ENCODE measurements around the gene ACP5. TPM values are rescaled to one million over a fixed set of nuclear protein-coding genes. Genes with fewer than 3 reads are reported as not detected.

ACP5 gene
- total RNA-seq, 4 donors from 2014 or later = 24.4 to 133 (median 36.1) TPM

DNA sequence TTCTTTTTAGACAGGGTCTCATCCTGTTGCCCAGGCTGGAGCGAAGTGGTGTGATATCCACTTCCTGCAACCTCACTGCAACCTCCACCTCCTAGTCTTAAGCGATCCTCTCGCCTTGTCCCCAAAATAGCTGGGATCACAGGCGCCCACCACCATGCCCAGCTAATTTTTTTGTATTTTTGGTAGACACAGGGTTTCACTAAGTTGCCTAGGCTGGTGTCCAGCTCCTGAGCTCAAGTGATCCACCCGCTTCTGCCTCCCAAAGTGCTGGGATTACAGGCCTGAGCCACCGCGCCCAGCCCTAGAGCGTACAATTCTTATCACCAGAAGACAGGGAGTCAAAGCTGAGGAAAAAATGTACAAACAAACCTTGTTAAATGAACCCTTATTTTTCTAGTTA lies 13.9 kb downstream of the ACP5 start:
- ATAC-seq (ENCODE audit: low FRiP score) (no peak), DNase-seq (ENCODE audit: low spot score) (no peak)
- no peak for TF ChIP-seq CTCF (IDR thresholded peaks at IDR 0.05)

- peak; percentile 37 for ATAC-seq (ENCODE audit: low FRiP score)
- no peak for TF ChIP-seq CTCF (IDR thresholded peaks at IDR 0.05)
- no peak for DNase-seq (ENCODE audit: low spot score)
These were observed 16.9 kb downstream of the ACP5 start for GRCh38 chr19:11560404-11561051.

DNA sequence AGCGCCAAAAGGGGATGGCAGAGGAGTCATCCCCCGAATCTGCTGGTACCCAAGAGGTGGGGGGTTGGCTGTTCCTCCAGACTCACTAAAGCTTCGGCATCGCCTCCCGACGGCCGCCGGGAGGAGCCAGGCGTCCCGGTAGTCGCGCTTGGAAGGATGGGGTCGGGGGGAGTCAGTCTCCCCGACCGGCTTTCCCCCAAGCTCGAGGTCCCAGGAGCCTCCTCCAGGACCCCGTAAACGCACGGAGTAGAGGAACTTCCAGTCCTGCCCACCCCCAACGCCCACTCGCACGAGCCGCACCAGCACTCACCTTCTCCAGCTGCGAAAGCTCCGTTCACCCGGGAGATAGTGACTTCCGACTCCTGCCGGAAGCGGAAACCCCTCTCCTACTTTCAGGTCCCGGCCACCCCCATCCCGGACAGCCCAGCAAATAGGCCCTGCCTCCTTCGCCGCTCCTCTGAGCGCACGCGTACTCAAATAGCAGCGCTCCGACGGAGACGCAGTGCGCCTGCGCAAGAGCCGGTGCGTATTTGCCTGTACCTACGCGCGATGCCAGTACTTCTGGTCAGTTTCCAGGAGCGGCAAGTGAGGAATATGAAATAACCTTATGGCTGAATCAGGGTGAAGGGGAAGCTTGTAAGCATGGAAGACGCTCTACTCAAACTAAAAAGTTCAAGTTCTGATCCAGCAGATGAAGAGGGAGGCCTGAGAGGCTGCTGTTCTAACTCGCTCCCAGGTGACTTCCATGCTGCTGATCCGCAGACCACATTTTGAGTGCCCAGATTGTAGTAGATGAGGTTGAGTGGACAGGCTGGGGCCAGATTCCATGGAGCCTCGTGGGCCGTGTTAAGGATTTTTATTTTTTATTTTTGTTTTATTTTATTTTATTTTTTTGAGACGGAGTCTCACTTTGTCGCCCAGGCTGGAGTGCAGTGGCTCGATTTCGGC lies 18.3 kb downstream of the ACP5 start, which contains the start of gene ELOF1:
TSS of gene ELOF1 (minus strand) at position 350 of the 948 bp plus-strand sequence. CDS start 4,883 bp downstream, outside the sequence.
- DNase-seq (ENCODE audit: low spot score) (peak; percentile 83), ATAC-seq (ENCODE audit: low FRiP score) (peak; percentile 98)
- no peak for TF ChIP-seq CTCF (IDR thresholded peaks at IDR 0.05)

DNA sequence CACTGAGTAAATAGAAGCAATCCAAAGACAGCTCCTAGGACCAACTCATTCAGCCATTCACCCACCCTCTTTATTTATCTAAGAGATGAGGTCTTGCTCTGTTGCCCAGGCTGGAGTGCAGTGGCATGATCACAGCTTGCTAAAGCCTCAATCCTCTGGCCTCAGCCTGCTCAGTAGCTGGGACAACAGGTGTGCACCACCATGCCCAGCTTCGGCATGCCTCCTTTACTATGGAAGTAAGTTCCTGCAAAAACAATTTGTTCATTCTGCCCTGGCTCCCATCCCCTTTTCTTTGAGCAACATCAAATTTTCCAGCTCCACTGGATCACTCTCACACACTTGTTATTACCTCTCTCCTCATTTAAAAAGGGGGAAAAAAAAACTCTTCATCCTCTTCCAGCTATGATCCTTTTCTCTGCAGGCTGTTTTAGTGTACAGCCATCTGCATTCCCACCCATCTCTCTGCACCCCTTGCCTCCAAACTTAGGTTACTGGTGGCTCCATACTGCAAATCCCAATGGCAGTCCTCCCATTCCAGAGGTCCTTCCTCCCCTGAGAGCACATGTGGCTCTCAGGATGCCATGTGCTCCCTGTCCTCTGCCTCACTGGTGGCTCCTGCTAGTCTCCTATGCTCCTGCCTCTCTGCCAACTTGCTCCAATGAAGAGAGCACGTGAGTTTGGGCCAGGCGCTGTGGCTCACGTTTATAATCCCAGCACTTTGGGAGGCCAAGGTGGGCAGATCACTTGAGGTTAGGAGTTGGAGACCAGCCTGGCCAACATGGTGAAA lies 20.6 kb downstream of the ACP5 start:
- ATAC-seq (ENCODE audit: low FRiP score) (no peak), DNase-seq (ENCODE audit: low spot score) (no peak)
- no peak for TF ChIP-seq CTCF (IDR thresholded peaks at IDR 0.05)

GRCh38 chr19:11555246-11555645 lies 22.2 kb downstream of the ACP5 start:
- TF ChIP-seq CTCF (IDR thresholded peaks at IDR 0.05) = no peak
- no peak for ATAC-seq (ENCODE audit: low FRiP score)

DNA sequence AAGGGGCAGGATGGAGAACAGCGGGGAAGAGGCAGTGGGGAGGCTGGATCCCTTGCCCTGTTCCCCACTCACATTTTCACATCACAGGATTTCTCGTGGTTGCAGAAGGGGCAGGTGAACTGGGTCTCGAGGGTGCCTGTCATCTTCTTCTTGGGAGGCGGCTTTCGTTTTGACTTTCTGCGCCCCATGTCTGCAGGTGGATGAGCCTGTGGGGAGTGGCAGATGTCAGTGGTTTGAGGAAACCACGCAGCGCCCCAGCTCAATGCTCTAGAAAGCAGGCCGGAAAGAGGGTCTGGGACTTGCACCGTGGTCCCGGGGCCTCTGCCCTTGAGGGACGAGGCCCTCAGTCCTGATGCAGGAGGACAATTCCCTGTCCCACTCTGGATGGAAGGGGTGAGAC lies 23.3 kb downstream of the ACP5 start:
- no peak for DNase-seq (ENCODE audit: low spot score)
- no peak for TF ChIP-seq CTCF (IDR thresholded peaks at IDR 0.05)
- no peak for ATAC-seq (ENCODE audit: low FRiP score)

More at GRCh38 chr19:11555246-11555645, 22.2 kb downstream of the ACP5 start:
- no peak for DNase-seq (ENCODE audit: low spot score)

Measured in omental fat pad (tissue), 4 donors.